ENCODE results near the gene LDLRAD4.

LDLRAD4 gene

GRCh38 chr18:13527256-13527655, 308.7 kb downstream of the LDLRAD4 start:
- H3K27me3 ChIP-seq (ENCODE audit: low read length) = no peaks in the 10 kb centered on the region
- H3K4me3 ChIP-seq (ENCODE audit: insufficient read depth, low read length, poor library complexity, severe bottlenecking) = no peak overlapping the region
- no peak overlapping the region for H2AFZ ChIP-seq (ENCODE audit: low read depth, low read length, severe bottlenecking)
- no peaks in the 10 kb centered on the region for H3K9me3 ChIP-seq (ENCODE audit: insufficient read depth, low read length)
- no peak overlapping the region for H3K27ac ChIP-seq (ENCODE audit: low read depth, low read length)
- TF ChIP-seq EZH2phosphoT487 (conservative IDR thresholded peaks at IDR 0.05; ENCODE audit: low read length) (no peak), CTCF (IDR thresholded peaks at IDR 0.05; ENCODE audit: insufficient read depth, low read length, poor library complexity, severe bottlenecking) (no peak)
- H3K4me2 ChIP-seq (ENCODE audit: low read depth, low read length, poor library complexity, severe bottlenecking) = no peak overlapping the region
- no peaks in the 10 kb centered on the region for H3K36me3 ChIP-seq (ENCODE audit: low read length)
- no peak overlapping the region for H3K9ac ChIP-seq (ENCODE audit: low read length)
- H3K9me2 ChIP-seq (replicated peaks; ENCODE audit: insufficient read depth, low read length) = no peaks in the 10 kb centered on the region
- H3K79me2 ChIP-seq (ENCODE audit: insufficient read depth, low read length) = no peaks in the 10 kb centered on the region
- no peaks in the 10 kb centered on the region for H3F3A ChIP-seq (ENCODE audit: insufficient read depth)
- H4K20me1 ChIP-seq (ENCODE audit: low read depth, low read length) = no peaks in the 10 kb centered on the region

- no peaks in the 10 kb centered on the region for H3K79me2 ChIP-seq (ENCODE audit: insufficient read depth, low read length)
Observed at GRCh38 chr18:13527730-13528129, 309.2 kb downstream of the LDLRAD4 start.

GRCh38 chr18:13528739-13529392, 310.3 kb downstream of the LDLRAD4 start:
- TF ChIP-seq CTCF (IDR thresholded peaks at IDR 0.05; ENCODE audit: insufficient read depth, low read length, poor library complexity, severe bottlenecking) (no peak), EZH2phosphoT487 (conservative IDR thresholded peaks at IDR 0.05; ENCODE audit: low read length) (no peak)

More at GRCh38 chr18:13527730-13528129, 309.2 kb downstream of the LDLRAD4 start:
- Histone ChIP-seq H3K4me2 (ENCODE audit: low read depth, low read length, poor library complexity, severe bottlenecking) (no peak overlapping the region), H3K36me3 (ENCODE audit: low read length) (no peaks in the 10 kb centered on the region), H3K4me3 (ENCODE audit: insufficient read depth, low read length, poor library complexity, severe bottlenecking) (no peak overlapping the region), H4K20me1 (ENCODE audit: low read depth, low read length) (no peaks in the 10 kb centered on the region), H3K9ac (ENCODE audit: low read length) (no peak overlapping the region), H3K27me3 (ENCODE audit: low read length) (no peaks in the 10 kb centered on the region), H3F3A (ENCODE audit: insufficient read depth) (no peaks in the 10 kb centered on the region), H2AFZ (ENCODE audit: low read depth, low read length, severe bottlenecking) (no peak overlapping the region), H3K9me2 (replicated peaks; ENCODE audit: insufficient read depth, low read length) (no peaks in the 10 kb centered on the region), H3K9me3 (ENCODE audit: insufficient read depth, low read length) (no peaks in the 10 kb centered on the region), H3K27ac (ENCODE audit: low read depth, low read length) (no peak overlapping the region)
- TF ChIP-seq EZH2phosphoT487 (conservative IDR thresholded peaks at IDR 0.05; ENCODE audit: low read length) (no peak), CTCF (IDR thresholded peaks at IDR 0.05; ENCODE audit: insufficient read depth, low read length, poor library complexity, severe bottlenecking) (no peak)

More at GRCh38 chr18:13528739-13529392, 310.3 kb downstream of the LDLRAD4 start:
- Histone ChIP-seq H3K36me3 (ENCODE audit: low read length) (no peaks in the 10 kb centered on the region), H3K79me2 (ENCODE audit: insufficient read depth, low read length) (no peaks in the 10 kb centered on the region), H3K9me3 (ENCODE audit: insufficient read depth, low read length) (no peaks in the 10 kb centered on the region), H2AFZ (ENCODE audit: low read depth, low read length, severe bottlenecking) (no peak overlapping the region), H3K4me3 (ENCODE audit: insufficient read depth, low read length, poor library complexity, severe bottlenecking) (no peak overlapping the region), H3F3A (ENCODE audit: insufficient read depth) (no peaks in the 10 kb centered on the region), H3K27ac (ENCODE audit: low read depth, low read length) (no peak overlapping the region), H3K9ac (ENCODE audit: low read length) (no peak overlapping the region), H3K9me2 (replicated peaks; ENCODE audit: insufficient read depth, low read length) (no peaks in the 10 kb centered on the region), H4K20me1 (ENCODE audit: low read depth, low read length) (no peaks in the 10 kb centered on the region), H3K27me3 (ENCODE audit: low read length) (no peaks in the 10 kb centered on the region), H3K4me2 (ENCODE audit: low read depth, low read length, poor library complexity, severe bottlenecking) (no peak overlapping the region)

All from SU-DHL-6 (cell line).